Left forelimb (tissue), 1 donor: ENCODE results near the gene LOXL3.

ENCODE experiments used
- DNase-seq: peaks from one replicate; pipeline ENCODE4 v3.0.0-alpha.2; 2018; ENCODE audit warnings: low spot score

Gene LOXL3

GRCh38 chr2:74551942-74552913 lies 1.5 kb downstream of the LOXL3 start:
- no peak for DNase-seq

GRCh38 chr2:74551530-74551929 lies 2.2 kb downstream of the LOXL3 start:
- DNase-seq, result no peak

GRCh38 chr2:74550231-74550630 lies 3.5 kb downstream of the LOXL3 start:
- DNase-seq, result no peak

- peak; percentile 80 for DNase-seq
Observed at GRCh38 chr2:74548900-74549826, 4.6 kb downstream of the LOXL3 start.

- no peak for DNase-seq
Observed at GRCh38 chr2:74548285-74548899, 5.3 kb downstream of the LOXL3 start.

- no peak for DNase-seq
Observed at GRCh38 chr2:74546004-74546403, 7.7 kb downstream of the LOXL3 start.

- no peak for DNase-seq
Observed at GRCh38 chr2:74544634-74545033, 9.1 kb downstream of the LOXL3 start.

GRCh38 chr2:74542978-74543377 lies 10.8 kb downstream of the LOXL3 start:
- no peak for DNase-seq

GRCh38 chr2:74540291-74540690 lies 13.5 kb downstream of the LOXL3 start:
- no peak for DNase-seq

GRCh38 chr2:74538881-74539339 lies 14.8 kb downstream of the LOXL3 start:
- no peak for DNase-seq

- DNase-seq, result no peak
Observed at GRCh38 chr2:74537140-74537539, 16.6 kb downstream of the LOXL3 start.

GRCh38 chr2:74536166-74536950 lies 17.4 kb downstream of the LOXL3 start:
- no peak for DNase-seq

GRCh38 chr2:74535440-74535965 lies 18.2 kb downstream of the LOXL3 start:
- no peak for DNase-seq

GRCh38 chr2:74534411-74534810 lies 19.3 kb downstream of the LOXL3 start:
- DNase-seq, result no peak

- DNase-seq, result no peak
Observed at GRCh38 chr2:74533464-74533863, 20.3 kb downstream of the LOXL3 start.

- DNase-seq, result no peak
Observed at GRCh38 chr2:74532222-74532621, 21.5 kb downstream of the LOXL3 start.

- DNase-seq, result no peak
Observed at GRCh38 chr2:74531666-74532065, 22.1 kb downstream of the LOXL3 start.

- no peak for DNase-seq
Observed at GRCh38 chr2:74530239-74531187, 23.2 kb downstream of the LOXL3 start.

GRCh38 chr2:74529357-74530238 lies 24.1 kb downstream of the LOXL3 start, which contains the start of the genes AUP1 and HTRA2:
Gene AUP1 (minus strand): TSS chr2:74529706. CDS start chr2:74529629, 77 bp downstream.
Gene HTRA2 (plus strand): TSS chr2:74529933. CDS start chr2:74530007, 74 bp downstream.
- DNase-seq, result peak; percentile 98
